K562 treated with DMSO at 1 percent for 12 hours (cell line): ENCODE measurements around the gene B3GNT7. TPM values are rescaled to one million over a fixed set of nuclear protein-coding genes. Genes with fewer than 3 reads are reported as not detected.

Experiments
- total RNA-seq: library from RNA; unstranded; fragments of 300-600 nt; gene quantifications from 2 replicates; pipeline ENCODE4 v1.2.3, GENCODE V29; 2022; ENCODE audit not compliant: insufficient read depth

B3GNT7 gene, protein sequence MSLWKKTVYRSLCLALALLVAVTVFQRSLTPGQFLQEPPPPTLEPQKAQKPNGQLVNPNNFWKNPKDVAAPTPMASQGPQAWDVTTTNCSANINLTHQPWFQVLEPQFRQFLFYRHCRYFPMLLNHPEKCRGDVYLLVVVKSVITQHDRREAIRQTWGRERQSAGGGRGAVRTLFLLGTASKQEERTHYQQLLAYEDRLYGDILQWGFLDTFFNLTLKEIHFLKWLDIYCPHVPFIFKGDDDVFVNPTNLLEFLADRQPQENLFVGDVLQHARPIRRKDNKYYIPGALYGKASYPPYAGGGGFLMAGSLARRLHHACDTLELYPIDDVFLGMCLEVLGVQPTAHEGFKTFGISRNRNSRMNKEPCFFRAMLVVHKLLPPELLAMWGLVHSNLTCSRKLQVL
- not detected in 2 replicates for total RNA-seq

DNA sequence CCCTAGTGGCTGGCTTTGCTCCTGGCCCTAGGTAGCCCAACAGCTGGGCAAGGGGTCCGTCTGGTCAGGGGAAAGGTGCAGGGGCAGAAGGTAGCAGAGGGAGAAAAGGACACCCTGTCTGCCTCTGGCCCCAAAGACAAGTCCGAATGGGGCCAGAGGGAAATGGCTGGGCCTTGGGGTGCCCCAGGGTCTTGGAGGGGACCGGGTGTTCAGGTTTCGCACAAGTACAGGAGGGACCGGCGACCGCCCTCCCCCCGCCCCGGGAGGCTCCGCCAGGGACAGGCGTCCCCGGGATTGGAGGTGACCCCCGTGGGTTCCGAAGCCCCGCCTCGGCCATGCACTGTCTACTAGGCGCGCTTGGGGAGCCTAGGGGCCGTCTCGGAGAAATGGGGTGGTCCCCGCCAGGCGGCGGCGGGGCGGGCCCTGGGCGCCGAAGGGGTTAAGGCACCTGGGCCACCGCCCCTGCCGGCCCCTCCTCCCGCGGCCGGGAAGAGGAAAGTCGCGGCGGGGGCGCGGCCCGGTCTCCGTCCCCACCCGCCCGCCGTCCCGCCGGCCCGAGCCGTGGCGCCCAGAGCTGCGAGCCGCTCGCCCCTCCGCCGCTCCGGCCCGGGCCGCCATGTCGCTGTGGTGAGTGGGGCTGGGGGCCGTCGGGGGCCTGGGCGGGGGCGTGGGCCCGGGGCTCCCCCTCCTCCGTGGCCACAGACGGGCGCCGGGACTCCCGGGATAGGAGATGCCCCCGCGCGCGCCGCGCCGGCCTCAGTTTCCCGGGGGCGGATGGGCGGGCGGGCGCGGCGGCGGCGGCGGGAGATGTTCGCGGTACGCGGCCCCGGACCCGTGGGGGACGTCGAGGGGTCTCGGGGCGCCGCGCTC, at the start of gene B3GNT7:
TSS of gene B3GNT7 (plus strand) at position 523 of the 870 bp plus-strand sequence. CDS start at position 617, 94 bp downstream.

Other genes with a start within 250 kb of the B3GNT7 start
- gene ARMC9, start 197.1 kb upstream of the B3GNT7 start, total RNA-seq, result 2.2 and 5.1 TPM in 2 replicates
- 66.9 and 145 TPM in 2 replicates for gene NCL, start 68.8 kb downstream of the B3GNT7 start, total RNA-seq
- gene NMUR1, start 134.7 kb downstream of the B3GNT7 start, total RNA-seq, result 0.53 TPM in 1 of 2 replicates, not detected in the other
- gene TEX44, start 197.2 kb downstream of the B3GNT7 start, total RNA-seq, result not detected in 2 replicates